K562 (cell line): ENCODE measurements around the gene ISG20L2. TPM values are rescaled to one million over a fixed set of nuclear protein-coding genes. Genes with fewer than 3 reads are reported as not detected.
A peak's percentile ranks its signal among the peaks of the same experiment; 100 is the strongest.

Experiments
- BRD4 ChIP-seq: fragments of 200-600 bp; sonication (generic); IDR thresholded peaks from 2 replicates; pipeline ENCODE4 v1.6.1; 2017; ENCODE audit warnings: inconsistent platforms
- CHCHD3 ChIP-seq: fragments of 250-450 bp; sonication (Bioruptor Pico); IDR thresholded peaks from 2 replicates; pipeline ENCODE4 v2.1.2; 2022; ENCODE audit warnings: mild to moderate bottlenecking
- ETV6 ChIP-seq, 3 experiments: fragments of 150-350 bp in 1 of 3; sonication (generic) in 1 of 3; formaldehyde crosslinking in 1 of 3; IDR thresholded peaks; 2 replicates each; pipeline versions ENCODE4 v1.6.1 to v1.8.0; 2014 to 2022; ENCODE audit warnings: borderline replicate concordance in 2 of 3, low read depth in 2 of 3, antibody characterized with exemption in 1 of 3, low read length in 1 of 3, mild to moderate bottlenecking in 1 of 3, missing genetic modification reagents in 1 of 3
- HDAC6 ChIP-seq: IDR thresholded peaks from 2 replicates; pipeline ENCODE4 v1.6.1; 2012; ENCODE audit warnings: low read depth, mild to moderate bottlenecking, control low read depth, inconsistent platforms, low read length, moderate library complexity
- KAT2B ChIP-seq: IDR thresholded peaks from one replicate; pipeline ENCODE4 v1.6.1; 2012; ENCODE audit warnings: low read depth, mild to moderate bottlenecking, control low read depth, inconsistent platforms, low read length, moderate library complexity
- KAT8 ChIP-seq: fragments of 450-650 bp; IDR thresholded peaks from 2 replicates; pipeline ENCODE4 v1.6.1; 2016; ENCODE audit warnings: low read depth, mild to moderate bottlenecking
- LEF1 ChIP-seq: fragments of 450-650 bp; IDR thresholded peaks from 2 replicates; pipeline ENCODE4 v1.6.1; 2016; ENCODE audit warnings: mild to moderate bottlenecking
- NFRKB ChIP-seq: fragments of 450-650 bp; IDR thresholded peaks from 2 replicates; pipeline ENCODE4 v1.6.1; 2016; ENCODE audit warnings: low read depth
- POLR2AphosphoS5 ChIP-seq: IDR thresholded peaks from 2 replicates; pipeline ENCODE4 v1.6.1; 2011; ENCODE audit warnings: mild to moderate bottlenecking, low read depth, low read length, moderate library complexity; ENCODE audit not compliant: control insufficient read depth, insufficient read depth
- RBM14 ChIP-seq: fragments of 200-400 bp; formaldehyde crosslinking; IDR thresholded peaks from 2 replicates; pipeline ENCODE4 v1.6.1; 2018; ENCODE audit warnings: low read depth, mild to moderate bottlenecking, low read length, moderate library complexity, borderline replicate concordance; ENCODE audit not compliant: insufficient read depth
- SMARCC2 ChIP-seq: fragments of 450-650 bp; IDR thresholded peaks from 2 replicates; pipeline ENCODE4 v1.6.1; 2017; ENCODE audit warnings: antibody characterized with exemption, moderate library complexity, mild to moderate bottlenecking, low read depth
- SOX6 ChIP-seq: fragments of 450-650 bp; IDR thresholded peaks from 2 replicates; pipeline ENCODE4 v1.6.1; 2014; ENCODE audit warnings: mild to moderate bottlenecking
- SRSF3 ChIP-seq: fragments of 200-400 bp; formaldehyde crosslinking; IDR thresholded peaks from 2 replicates; pipeline ENCODE4 v1.6.1; 2016; ENCODE audit warnings: mild to moderate bottlenecking, low read length, moderate library complexity; ENCODE audit not compliant: insufficient read depth
- TAL1 ChIP-seq: fragments of 450-650 bp; IDR thresholded peaks from 2 replicates; pipeline ENCODE4 v1.6.1; 2016; ENCODE audit warnings: mild to moderate bottlenecking
- ZFP30 ChIP-seq: fragments of 250-450 bp; sonication (Bioruptor Pico); IDR thresholded peaks from 2 replicates; pipeline ENCODE4 v1.8.0; 2022; ENCODE audit warnings: moderate library complexity, mild to moderate bottlenecking, inconsistent platforms, borderline replicate concordance
- ZFP36 ChIP-seq: fragments of 150-350 bp; IDR thresholded peaks from 2 replicates; pipeline ENCODE4 v1.6.1; 2018; ENCODE audit warnings: low read length, low read depth; ENCODE audit not compliant: partially characterized antibody
- ZNF124 ChIP-seq: sonication (generic); formaldehyde crosslinking; IDR thresholded peaks from 2 replicates; pipeline ENCODE4 v1.8.1; 2022; ENCODE audit warnings: missing genetic modification reagents
- ZNF212 ChIP-seq: fragments of 450-650 bp; formaldehyde crosslinking; IDR thresholded peaks from 2 replicates; pipeline ENCODE4 v1.4.0; 2020; ENCODE audit warnings: mild to moderate bottlenecking
- ZNF778 ChIP-seq: fragments of 450-650 bp; formaldehyde crosslinking; IDR thresholded peaks from 2 replicates; pipeline ENCODE4 v1.4.0; 2020; ENCODE audit warnings: mild to moderate bottlenecking, moderate library complexity
- polyA plus RNA-seq, 8 experiments: library from polyadenylated mRNA; depleted of rRNA in 4 of 8; stranded (reverse) in 5 of 8; unstranded in 3 of 8; fragments of >200 nt; fragmentation: Nextera tagmentation in 2 of 8; fragmentation: Illumina TruSeq in 1 of 8; extraction: Ambion mirVana in 2 of 8; extraction: Trizol in 1 of 8; gene quantifications; 2 replicates each; pipeline versions ENCODE4 v1.2.1 to v1.2.3, GENCODE V29; 2011 to 2014; ENCODE audit warnings: inconsistent platforms in 1 of 8, missing spikeins in 1 of 8
- total RNA-seq, 7 experiments: library from RNA; depleted of rRNA in 6 of 7; stranded (reverse); fragments of >200 nt in 6 of 7; fragmentation: Illumina TruSeq in 2 of 7; extraction: Trizol in 2 of 7; gene quantifications; 2 replicates each; pipeline versions ENCODE4 v1.2.1 to v1.2.3, GENCODE V29; 2011 to 2021; ENCODE audit warnings: low replicate concordance in 1 of 7
- TF ChIP-seq, protein P1 (sequence below): fragments of 450-650 bp; IDR thresholded peaks from 2 replicates; pipeline ENCODE4 v1.6.1; 2016; ENCODE audit warnings: low read depth
- TF ChIP-seq, protein P2 (sequence below): fragments of 250-450 bp; sonication (Bioruptor Pico); IDR thresholded peaks from 2 replicates; pipeline ENCODE4 v1.8.0; 2022; ENCODE audit warnings: inconsistent platforms

The ISG20L2 gene
- total and polyA plus RNA-seq, 9 of the 15 experiments (the other 6 are each of a cell fraction or from before 2014, with no cell fraction given): 21.3 to 130 (median 50.3) TPM

DNA sequence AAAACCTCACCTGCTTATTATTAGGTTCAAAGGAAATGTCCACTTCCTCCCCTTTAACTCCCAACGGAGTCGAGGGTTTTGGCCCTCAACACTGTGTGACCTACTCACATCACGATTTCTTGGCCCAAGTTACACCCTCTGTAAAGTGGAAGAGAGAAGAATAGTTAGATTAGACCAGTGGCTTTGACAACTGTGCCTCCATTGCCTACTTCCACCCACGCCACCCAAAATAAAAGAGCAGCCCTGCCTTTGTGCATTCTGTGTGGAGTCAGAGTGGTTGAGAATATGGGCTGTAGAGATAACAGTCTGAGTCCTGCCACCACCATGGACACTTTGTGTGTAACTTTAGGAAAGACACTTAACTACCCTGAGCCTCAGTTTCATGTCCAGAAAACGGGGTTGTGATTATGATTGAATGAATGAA lies 27.0 kb upstream of the ISG20L2 start (continued):
- TF ChIP-seq ZFP36: no peak
- no peak for TF ChIP-seq KAT8
- TF ChIP-seq SOX6: 0 out of 2 replicates have a peak, but pooled peaks have one; percentile 19
- TF ChIP-seq NFRKB: no peak
- TF ChIP-seq ZNF212 (CRISPR knock-in tag): no peak
- TF ChIP-seq ZNF778: no peak
- TF ChIP-seq LEF1: peak; percentile 69; the same call in 1 of the 2 replicates
- no peak for TF ChIP-seq RBM14
- no peak for TF ChIP-seq ZNF124 (CRISPR knock-in tag)
- TF ChIP-seq SRSF3: no peak
- no peak for TF ChIP-seq SMARCC2
- TF ChIP-seq, protein P1, sequence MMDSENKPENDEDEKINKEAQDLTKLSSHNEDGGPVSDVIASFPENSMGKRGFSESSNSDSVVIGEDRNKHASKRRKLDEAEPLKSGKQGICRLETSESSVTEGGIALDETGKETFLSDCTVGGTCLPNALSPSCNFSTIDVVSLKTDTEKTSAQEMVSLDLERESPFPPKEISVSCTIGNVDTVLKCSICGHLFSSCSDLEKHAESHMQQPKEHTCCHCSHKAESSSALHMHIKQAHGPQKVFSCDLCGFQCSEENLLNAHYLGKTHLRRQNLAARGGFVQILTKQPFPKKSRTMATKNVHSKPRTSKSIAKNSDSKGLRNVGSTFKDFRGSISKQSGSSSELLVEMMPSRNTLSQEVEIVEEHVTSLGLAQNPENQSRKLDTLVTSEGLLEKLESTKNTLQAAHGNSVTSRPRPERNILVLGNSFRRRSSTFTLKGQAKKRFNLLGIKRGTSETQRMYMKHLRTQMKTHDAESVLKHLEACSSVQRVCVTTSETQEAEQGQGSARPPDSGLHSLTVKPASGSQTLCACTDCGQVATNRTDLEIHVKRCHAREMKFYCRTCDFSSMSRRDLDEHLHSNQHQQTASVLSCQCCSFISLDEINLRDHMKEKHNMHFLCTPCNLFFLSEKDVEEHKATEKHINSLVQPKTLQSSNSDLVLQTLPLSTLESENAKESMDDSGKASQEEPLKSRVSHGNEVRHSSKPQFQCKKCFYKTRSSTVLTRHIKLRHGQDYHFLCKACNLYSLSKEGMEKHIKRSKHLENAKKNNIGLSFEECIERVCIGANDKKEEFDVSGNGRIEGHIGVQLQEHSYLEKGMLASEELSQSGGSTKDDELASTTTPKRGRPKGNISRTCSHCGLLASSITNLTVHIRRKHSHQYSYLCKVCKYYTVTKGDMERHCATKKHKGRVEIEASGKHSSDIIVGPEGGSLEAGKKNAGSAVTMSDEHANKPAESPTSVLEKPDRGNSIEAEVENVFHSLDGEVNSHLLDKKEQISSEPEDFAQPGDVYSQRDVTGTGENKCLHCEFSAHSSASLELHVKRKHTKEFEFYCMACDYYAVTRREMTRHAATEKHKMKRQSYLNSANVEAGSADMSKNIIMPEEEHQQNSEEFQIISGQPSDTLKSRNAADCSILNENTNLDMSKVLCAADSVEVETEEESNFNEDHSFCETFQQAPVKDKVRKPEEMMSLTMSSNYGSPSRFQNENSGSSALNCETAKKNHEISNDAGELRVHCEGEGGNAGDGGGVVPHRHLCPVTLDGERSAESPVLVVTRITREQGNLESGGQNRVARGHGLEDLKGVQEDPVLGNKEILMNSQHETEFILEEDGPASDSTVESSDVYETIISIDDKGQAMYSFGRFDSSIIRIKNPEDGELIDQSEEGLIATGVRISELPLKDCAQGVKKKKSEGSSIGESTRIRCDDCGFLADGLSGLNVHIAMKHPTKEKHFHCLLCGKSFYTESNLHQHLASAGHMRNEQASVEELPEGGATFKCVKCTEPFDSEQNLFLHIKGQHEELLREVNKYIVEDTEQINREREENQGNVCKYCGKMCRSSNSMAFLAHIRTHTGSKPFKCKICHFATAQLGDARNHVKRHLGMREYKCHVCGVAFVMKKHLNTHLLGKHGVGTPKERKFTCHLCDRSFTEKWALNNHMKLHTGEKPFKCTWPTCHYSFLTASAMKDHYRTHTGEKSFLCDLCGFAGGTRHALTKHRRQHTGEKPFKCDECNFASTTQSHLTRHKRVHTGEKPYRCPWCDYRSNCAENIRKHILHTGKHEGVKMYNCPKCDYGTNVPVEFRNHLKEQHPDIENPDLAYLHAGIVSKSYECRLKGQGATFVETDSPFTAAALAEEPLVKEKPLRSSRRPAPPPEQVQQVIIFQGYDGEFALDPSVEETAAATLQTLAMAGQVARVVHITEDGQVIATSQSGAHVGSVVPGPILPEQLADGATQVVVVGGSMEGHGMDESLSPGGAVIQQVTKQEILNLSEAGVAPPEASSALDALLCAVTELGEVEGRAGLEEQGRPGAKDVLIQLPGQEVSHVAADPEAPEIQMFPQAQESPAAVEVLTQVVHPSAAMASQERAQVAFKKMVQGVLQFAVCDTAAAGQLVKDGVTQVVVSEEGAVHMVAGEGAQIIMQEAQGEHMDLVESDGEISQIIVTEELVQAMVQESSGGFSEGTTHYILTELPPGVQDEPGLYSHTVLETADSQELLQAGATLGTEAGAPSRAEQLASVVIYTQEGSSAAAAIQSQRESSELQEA: no peak
- TF ChIP-seq CHCHD3 (CRISPR knock-in tag): no peak
- peak; percentile 54 for TF ChIP-seq TAL1
- no peak for TF ChIP-seq HDAC6
- no peak for TF ChIP-seq KAT2B
- no peak for TF ChIP-seq ZFP30 (CRISPR knock-in tag)
- no peak for TF ChIP-seq ETV6 (IDR thresholded peaks at IDR 0.05; ENCODE audit: borderline replicate concordance in 1 of 2, low read depth in 2 of 2, low read length in 1 of 2)
- TF ChIP-seq ETV6 (CRISPR knock-in tag; IDR thresholded peaks at IDR 0.05; ENCODE audit: borderline replicate concordance): no peak
- TF ChIP-seq, protein P2, sequence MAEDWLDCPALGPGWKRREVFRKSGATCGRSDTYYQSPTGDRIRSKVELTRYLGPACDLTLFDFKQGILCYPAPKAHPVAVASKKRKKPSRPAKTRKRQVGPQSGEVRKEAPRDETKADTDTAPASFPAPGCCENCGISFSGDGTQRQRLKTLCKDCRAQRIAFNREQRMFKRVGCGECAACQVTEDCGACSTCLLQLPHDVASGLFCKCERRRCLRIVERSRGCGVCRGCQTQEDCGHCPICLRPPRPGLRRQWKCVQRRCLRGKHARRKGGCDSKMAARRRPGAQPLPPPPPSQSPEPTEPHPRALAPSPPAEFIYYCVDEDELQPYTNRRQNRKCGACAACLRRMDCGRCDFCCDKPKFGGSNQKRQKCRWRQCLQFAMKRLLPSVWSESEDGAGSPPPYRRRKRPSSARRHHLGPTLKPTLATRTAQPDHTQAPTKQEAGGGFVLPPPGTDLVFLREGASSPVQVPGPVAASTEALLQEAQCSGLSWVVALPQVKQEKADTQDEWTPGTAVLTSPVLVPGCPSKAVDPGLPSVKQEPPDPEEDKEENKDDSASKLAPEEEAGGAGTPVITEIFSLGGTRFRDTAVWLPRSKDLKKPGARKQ (CRISPR knock-in tag): no peak
- peak; percentile 49; the same call in 1 of the 2 replicates for TF ChIP-seq POLR2AphosphoS5
- TF ChIP-seq BRD4: no peak
